GM18526 (cell line): ENCODE data around the gene COL17A1.

Experiments
- POLR2A ChIP-seq: IDR thresholded peaks from 3 replicates; pipeline ENCODE4 v1.6.1; 2011; ENCODE audit not compliant: insufficient read length; ENCODE audit errors: extremely low read depth

The COL17A1 gene

DNA sequence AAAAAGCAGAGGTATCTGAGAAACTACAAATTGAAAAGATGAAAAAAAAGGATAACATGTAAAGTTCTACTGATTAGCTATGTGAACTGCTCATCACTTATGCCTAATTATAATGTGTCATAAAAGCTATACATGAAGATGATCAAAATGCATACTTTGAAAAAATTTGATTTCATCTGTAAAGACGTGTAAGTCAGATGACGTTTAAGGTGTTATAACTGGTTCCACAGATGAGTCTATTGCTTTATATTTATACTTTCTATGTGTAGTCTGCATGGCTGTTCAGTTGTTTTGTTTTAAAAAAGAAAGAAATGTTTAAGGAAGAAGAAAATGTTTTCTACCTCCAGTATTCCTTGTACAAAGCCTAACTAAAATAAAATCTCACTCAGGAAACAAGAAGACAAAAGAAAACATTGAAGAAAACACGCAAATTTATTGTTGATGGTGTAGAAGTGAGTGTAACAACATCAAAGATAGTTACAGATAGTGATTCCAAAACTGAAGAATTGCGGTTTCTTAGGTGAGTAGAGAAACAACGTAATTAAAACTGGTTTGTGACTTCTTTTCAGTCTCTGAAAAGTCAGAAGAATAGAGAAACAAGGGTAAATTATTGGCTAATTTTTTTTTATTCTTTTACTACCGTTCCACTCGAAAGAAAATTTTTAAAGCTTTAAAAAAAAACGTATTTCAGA lies 80.4 kb downstream of the COL17A1 start:
- no peak for TF ChIP-seq POLR2A

DNA sequence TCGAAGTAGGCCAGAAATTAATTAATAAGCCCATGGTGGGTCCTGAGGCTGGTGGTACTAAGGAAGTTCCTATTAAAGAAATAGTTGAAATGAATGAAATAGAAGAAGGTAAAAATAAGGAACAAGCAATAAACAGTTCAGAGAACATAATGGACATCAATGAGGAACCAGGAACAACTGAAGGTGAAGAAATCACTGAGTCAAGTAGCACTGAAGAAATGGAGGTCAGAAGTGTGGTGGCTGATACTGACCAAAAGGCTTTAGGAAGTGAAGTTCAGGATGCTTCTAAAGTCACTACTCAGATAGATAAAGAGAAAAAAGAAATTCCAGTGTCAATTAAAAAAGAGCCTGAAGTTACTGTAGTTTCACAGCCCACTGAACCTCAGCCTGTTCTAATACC lies 82.8 kb downstream of the COL17A1 start:
- no peak for TF ChIP-seq POLR2A

GRCh38 chr10:103998805-103999204 lies 86.9 kb downstream of the COL17A1 start:
- no peak for TF ChIP-seq POLR2A

- no peak for TF ChIP-seq POLR2A
Measured at GRCh38 chr10:103995134-103995533, 90.5 kb downstream of the COL17A1 start.

DNA sequence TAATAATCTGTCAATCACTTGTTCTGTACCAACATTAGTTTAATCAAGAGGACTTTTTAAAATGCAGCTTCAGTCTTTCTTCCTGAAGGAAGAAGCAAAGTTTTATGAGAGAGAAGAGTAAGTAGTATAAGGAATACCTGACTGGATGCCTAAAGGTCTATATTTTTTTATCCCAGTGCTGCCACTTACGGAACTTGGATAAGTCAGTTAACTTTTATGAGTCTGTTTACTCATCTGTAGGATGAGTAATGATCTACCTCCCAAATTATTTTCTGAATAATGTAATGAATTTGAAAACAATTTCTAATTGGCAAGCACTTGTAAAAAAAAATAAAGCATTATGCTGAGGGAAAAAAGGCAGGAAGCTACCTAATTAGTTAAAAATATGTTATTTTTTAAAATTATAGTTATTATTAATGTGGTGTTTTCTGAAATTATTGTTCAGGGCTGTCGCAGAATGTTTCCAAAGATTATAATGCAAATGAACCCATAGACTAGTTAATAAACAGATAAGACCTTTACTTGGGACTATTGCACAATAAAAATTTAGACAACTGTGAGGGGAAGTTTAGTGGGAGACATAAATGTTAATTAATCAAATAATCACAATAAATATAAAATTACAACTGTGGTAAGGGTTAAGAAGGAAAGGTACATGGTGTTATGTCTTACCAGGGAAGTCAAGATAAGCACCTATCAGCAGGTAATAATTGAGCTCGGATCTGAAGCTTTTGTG lies 94.1 kb downstream of the COL17A1 start:
- TF ChIP-seq POLR2A = no peak

DNA sequence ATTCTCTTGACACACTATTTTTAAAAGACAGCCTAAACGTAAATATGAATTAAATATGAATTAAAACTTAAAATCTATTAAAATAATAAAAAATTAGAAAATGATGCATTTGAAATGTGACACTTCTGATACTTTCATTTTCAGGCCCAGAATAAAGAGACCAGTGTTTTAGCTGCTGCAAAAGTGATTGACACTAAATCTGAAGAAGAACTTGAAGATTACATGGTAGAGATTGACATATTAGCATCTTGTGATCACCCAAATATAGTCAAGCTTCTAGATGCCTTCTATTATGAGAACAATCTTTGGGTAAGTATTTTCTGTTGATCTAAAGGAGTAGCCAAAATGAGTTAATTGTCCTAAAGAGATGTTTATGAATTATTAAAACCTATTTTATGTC lies 95.1 kb downstream of the COL17A1 start:
- no peak for TF ChIP-seq POLR2A

DNA sequence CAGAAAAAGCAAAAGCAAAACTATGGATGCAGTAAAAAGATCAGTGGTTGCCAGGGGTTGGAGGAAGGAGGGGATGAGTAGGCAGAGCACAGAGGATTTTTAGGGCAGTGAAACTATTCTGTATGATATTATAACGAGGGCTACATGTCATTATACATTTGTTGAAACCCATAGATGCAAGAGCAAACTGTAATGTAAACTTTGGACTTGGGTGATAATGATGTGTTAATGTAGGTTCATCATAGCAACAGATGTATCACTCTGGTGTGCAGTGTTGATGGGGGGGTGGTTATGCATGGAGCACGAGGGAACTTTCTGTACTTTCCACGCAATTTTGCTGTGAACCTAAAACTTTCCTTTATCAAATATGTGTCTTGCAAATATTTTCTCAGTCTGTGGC lies 95.6 kb downstream of the COL17A1 start:
- no peak for TF ChIP-seq POLR2A

GRCh38 chr10:103986360-103986759 lies 99.3 kb downstream of the COL17A1 start:
- TF ChIP-seq POLR2A = no peak

- TF ChIP-seq POLR2A = no peak
Measured at GRCh38 chr10:103985726-103986125, 100.0 kb downstream of the COL17A1 start.

DNA sequence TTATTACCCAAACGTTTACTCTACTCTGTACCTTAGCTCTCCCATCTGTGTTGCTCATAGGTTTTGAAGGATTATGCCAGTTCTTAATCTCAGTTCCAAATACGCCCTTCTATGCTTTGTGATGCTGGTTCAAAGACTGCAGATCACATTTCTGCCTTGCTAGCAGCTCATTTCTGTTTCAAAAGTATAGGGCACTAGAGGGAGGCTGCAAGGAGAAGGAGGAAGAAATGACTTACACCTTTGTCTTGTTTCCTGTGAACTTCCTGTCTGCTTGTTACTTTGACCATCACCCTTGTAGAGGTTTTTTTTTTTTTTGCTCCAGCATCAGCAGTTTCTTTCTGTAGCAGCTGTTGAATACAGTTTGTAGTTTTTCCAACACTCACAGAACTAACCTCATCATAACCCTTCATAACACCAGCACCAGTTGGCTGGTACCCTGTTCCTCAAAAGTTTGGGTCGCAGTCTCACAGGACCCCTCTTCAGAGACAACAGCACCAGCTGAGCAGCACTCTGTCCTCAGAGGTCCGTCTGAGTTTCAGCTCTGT lies 102.2 kb downstream of the COL17A1 start:
- TF ChIP-seq POLR2A = no peak

GRCh38 chr10:103982639-103983038 lies 103.0 kb downstream of the COL17A1 start:
- no peak for TF ChIP-seq POLR2A
